Stimulated activated naive CD8-positive, alpha-beta T cell treated with anti-CD3 and anti-CD28 coated beads, Interleukin-15, Interleukin-2, amounts not matched to agents 100 U/mL and 50 U/mL, for 24 hours (primary cell): ENCODE results near the gene CACNA1B.
"Not testable (repeated sequence)": the region's sequence is repeated elsewhere in the genome, so short reads cannot be mapped to it uniquely, and the experiment has no call there.

ENCODE experiments used
- ATAC-seq: fragments of 150-1000 bp; cut with Tn5 transposase; one replicate; pipeline ENCODE4 v1.10.0; 2021
- DNase-seq: peaks from one replicate; pipeline ENCODE4 v3.0.0; 2021

The CACNA1B gene

DNA sequence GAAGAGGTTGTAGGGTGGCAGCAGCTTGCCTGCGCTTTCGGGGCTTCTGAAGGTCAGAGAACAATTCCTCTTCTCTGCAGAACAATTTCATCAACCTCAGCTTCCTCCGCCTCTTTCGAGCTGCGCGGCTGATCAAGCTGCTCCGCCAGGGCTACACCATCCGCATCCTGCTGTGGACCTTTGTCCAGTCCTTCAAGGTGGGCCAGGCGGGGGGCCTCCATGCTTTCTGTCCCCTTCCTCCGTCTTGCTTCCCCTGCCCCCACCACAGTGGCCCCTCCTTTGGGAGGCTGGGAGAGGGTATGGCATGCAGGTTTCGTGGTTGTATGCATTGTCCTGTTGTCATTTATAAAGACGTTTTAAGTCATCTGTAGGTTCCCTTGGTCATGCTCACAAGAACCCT, 195.8 kb downstream of the CACNA1B start:
- DNase-seq (no peak), ATAC-seq (no peak)

DNA sequence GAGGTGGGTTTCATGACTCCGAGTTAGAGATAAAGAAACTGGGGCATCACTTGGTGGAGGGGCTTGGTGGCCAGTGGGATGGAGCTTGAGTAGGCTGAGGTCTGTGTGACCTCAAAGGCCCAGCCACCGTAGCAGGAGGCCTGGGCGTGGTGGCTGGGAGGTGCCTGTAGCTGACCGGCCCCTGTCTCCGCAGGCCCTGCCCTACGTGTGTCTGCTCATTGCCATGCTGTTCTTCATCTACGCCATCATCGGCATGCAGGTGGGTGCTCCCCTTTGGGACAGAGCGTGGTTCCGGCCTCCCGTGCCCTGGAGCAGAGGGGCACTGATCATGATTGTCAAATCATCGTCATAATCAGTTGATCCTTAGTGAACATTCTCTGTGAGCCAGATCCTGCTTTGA, 196.2 kb downstream of the CACNA1B start:
- ATAC-seq = no peak
- DNase-seq = no peak

DNA sequence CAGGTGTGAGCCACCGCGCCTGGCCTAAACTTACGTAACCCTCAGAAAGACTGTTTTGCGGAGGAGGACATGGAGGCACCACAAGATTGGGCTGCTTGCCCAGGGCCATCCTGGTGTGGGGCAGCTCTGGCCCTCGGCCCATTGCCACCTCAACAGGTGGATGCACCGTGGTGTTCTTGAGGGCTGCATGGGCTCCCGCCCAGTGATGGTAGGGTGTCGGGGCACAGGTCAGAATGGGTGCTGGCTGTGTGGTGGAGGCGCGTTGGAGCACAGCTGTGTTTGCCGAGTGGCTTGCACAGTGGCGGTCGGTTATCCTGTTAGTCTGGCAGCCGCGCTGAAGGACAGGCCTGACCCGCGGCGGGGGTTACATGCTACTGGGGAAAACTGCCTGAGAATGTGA, 196.9 kb downstream of the CACNA1B start:
- DNase-seq (no peak), ATAC-seq (no peak)

DNA sequence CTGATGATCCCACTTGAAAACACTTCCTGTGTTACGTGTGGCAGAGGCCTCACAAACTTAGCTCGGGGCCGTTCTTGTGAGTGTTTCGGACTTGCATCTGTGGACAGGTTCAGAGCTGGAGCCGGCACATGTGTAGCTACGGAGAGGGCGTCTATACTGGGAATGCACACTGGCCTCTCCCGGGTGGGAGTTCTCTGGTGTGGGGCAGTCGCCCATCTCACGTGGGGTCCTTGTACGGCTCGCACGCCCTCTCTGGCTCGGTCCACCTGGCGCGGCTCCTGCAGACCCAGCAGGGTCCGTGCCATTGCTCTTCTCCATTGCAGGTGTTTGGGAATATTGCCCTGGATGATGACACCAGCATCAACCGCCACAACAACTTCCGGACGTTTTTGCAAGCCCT, 197.9 kb downstream of the CACNA1B start:
- ATAC-seq (no peak), DNase-seq (no peak)

DNA sequence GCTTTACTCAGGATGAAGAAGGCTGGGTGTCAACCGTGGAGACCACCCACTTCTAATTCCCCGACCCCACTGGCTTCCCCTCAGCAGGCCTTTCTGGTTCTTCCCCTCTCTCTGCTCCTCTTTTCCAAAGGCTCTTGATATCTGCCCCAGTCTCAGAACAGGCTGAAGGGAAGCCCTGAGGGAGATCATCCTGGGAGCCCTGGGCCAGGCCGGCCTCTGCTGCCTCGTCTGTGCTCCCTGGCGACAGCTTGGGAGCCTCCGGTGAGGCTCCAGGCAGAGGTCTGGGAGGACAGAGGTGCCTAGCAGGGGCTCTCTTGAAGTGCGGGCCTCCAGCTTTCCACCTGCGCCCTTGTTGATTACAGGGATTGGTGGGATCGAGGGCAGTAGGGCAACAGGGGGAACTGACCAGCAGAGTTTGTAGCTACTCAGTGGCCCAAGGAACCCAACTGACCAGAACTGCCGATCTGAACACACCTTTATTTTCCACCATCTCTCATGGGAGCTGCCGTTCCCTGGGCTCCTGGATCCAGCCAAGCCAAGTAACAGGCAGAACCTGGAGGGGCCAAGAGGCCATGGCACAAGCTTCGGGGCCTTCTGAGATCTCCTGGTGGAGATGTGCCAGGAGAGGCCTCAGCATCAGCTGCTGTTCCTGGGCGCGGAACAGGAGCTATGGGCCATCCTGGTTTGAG, 198.5 kb downstream of the CACNA1B start:
- ATAC-seq (no peak), DNase-seq (no peak)

DNA sequence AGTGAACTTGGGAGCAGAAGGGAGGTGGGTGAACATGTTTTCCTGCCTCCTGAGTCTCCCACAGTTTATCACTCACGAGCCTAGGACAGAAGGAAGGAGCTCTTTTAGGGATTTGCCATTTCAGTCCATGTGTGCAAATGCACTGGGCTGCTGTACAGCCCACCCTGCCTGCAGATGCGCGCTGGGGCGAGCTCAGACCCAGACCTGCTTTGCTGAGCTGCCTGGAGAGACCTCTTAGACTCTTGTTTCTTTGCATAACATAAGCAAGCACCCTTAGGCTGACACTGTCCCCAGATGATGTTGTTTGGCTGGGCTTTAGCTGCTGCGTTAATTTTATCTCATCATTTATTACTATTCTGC, 199.0 kb downstream of the CACNA1B start:
- ATAC-seq = no peak
- DNase-seq = no peak

DNA sequence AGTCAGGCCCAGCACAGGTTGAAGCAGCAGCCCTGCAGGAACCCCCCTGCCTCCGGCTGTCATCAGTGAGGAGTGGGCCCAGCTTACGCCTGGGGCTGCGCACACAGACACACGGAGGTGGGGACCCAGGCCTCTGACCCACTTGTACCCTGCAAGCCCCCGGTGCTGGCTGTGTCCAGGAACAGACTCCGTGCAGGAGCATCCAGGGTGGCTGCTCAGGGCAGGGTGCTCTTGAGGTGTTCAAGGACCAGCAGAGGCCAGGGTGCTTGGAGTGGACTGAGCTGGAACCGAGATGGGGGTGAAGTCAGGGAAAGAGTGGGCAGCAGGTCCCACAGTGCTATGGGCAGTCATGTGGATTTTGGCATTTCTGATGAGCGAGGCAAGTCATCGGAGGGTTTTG, 199.5 kb downstream of the CACNA1B start:
- no peak for ATAC-seq
- no peak for DNase-seq

DNA sequence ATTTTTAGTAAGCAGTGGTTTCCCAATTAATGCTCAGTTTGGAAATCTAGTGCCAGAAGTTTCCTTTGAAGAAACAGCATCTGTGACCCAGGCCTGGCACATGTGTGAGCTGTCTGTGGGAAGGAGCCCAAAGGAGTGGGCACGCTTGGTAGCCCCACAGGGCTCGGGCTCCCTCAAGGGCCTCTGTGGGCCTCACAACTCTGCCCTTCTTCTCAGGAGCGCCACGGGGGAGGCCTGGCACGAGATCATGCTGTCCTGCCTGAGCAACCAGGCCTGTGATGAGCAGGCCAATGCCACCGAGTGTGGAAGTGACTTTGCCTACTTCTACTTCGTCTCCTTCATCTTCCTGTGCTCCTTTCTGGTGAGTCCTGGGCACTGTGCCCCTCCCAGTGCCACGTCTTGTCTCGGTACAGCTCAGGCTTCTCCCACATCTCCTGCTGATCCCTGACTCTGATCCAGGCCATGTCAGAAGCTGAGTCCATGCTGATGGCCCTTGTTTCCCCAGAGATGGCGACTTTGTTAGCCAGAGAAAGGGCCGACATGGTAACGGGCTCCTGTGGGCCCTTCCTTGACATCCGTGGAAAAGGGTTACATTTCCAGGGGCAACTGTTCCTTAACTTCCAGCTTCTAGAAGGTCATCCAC, 200.4 kb downstream of the CACNA1B start:
- ATAC-seq = no peak
- DNase-seq = no peak

DNA sequence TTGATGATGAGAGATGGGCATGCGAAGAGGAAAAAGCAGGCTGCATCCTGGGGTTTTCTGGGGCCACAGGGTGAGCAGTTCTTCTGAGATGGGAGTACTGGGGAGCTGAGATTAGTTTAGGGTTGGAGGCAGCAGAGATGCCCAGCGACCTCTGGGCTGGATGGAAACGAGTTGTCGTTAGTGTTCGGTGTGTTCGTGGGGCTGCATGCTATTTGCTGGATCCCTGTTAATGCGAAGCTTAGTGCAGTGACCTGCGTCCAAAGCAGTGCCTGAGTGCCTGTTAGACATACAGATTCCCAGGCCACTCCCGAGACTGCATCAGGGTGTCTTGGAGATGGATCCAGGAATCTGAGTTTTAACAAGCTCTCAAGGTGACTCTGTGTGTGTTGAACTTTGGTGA, 201.3 kb downstream of the CACNA1B start:
- no peak for DNase-seq

DNA sequence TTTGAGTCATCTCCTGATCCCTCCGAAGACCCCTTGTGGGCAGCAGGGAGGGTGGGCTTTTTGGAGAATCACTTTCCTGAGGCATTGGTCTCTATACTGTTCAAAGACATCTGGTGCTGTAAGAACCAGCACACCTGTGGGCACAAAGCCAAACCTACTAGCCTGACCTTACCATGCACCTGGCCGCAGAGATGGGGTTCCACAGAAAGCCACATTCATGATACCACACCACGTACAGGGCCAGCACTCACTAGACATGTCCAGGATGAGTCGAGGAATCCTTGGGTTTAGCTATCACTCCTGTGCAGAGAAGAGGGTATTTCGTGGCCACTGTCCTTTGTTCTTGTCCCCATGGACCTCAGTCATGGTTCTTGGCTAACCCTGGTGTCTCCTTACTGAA, 203.4 kb downstream of the CACNA1B start:
- ATAC-seq (no peak), DNase-seq (no peak)

More for the DNA sequence above, 201.3 kb downstream of the CACNA1B start:
- ATAC-seq = no peak

DNA sequence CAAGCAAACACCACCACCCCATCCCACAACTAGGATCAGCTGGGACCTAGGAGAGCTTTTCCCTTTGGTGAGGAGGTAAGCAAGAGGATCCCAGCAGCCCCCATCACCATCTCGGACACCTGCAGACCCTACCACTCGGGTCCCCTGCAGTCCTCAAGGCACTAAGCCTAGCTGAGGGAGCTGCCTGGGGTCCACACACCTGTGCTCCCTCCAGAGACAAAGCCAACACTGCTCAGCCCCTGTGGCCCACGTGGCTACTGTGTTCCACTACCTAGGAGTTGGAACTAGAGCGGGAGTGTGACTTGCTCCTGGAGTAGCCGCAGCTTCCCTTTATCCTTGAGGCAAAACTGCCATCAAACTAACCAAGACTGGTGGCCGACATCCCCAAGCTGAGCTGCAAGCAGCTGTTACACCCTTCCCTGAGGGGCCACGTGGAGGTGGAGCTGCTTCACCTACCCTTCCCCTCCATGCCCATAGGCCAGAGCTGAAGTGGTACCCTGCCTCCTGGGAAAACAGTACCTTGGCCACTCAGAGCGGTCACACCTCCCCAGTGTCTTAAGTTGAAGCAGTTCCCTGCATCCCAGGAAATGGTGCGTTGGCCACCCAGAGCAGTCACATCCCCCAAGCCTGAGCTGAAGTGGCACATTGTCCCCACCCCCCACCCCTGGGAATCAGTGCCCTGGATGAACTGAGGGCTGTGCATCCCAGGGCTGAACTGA, 205.5 kb downstream of the CACNA1B start:
- DNase-seq (no peak), ATAC-seq (no peak)

DNA sequence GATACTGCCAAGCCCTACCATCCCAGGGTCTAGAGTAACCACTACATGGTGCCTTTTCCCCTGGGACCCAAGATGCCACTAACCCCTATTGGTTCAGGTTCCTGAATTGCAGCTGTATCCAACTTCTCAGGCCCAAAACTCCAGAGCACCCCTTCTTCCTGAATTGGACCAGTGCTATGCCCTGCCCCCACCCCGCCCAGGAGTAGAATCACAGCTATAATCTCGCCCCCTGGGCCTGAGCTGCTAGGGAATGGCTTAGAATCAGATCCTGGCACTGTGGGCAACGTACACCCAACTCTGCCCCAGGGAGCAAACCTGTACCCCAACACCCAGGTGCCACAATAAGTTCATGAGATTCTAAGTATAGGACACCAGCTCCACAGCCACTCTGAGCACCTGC, 206.3 kb downstream of the CACNA1B start:
- no peak for ATAC-seq
- no peak for DNase-seq

DNA sequence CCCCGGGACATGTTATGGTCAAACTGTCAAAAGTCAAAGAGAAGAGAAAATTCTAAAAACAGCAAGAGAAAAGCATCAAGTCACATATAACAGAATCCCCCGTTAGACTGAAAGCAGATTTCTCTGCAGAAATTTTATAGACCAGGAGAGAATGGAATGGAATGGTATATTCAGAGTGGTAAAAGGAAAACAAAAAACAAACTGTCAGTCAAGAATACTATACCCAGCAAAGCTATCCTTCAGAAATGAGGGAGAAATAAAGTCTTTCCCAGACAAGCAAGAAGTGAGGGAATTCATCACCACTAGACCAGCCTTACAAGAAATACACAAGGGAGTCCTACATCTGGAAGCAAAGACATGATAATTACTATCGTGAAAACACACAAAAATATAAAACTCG, 208.0 kb downstream of the CACNA1B start:
- DNase-seq (no peak), ATAC-seq (no peak)

DNA sequence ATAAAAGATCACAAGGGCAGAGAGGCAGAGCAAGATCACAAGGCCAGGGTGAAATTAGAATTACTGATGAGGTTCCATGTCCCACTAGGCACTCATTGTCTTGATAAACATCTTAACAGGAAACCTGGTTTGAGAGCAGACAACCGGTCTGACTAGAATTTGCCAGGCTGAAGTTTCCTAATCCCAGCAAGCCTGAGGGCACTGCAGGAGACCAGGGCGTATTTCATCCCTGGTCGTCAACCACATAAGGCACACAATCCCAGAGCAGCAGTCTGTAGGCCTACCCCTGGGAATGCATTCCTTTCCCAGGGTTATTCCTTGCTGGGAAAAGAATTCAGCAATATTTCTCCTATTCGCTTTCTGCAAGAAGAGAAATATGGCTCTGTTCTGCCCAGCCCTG, 214.5 kb downstream of the CACNA1B start:
- not testable (repeated sequence) for ATAC-seq, DNase-seq

DNA sequence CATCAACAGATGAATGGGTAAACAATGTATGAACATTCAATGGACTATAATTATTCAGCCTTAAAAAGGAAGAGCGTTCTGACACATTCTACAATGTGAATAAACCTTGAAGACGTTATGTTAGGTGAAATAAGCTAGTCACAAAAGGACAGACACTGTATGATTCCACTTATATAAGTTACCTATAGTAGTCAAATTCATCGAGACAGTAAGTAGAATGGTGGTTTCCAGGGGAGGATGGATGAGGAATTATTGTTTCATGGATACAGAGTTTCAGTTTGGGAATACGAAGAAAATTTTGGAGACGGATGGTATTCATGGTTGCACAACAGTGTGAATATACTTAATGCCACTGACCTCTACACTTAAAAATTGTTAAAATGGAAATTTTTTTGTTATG, 216.4 kb downstream of the CACNA1B start:
- DNase-seq (no peak), ATAC-seq (no peak)

DNA sequence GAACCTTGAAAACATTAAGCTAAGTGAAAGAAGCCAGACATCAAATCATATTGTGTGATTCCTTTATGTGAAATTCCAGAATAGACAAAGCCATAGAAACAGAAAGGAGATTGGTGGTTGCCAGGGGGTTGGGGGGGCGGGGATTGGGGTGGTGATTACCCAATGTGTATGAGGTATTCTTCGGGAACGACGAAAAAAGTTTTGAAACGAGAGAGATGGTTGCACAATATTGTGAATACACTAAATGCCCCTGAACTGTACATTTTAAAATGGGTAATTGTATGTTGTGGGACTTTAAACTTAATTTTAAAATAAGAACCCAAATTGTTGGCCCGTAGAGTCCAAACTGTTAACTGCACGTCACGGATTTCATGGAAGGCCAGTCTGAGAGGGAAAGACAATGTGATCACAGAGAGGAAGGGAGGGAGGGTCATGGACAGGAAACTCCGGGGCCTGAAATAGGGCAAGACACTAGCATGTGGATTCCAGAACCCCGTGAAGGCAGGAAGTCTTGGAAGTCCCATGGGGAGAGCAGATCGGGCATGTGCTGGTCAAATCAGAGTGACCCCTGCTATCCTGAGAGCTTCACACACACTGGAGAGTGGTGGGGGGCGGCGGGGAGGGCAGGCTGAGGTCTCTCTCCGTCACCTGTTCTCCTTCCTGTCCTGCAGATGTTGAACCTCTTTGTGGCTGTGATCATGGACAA, 218.4 kb downstream of the CACNA1B start:
- DNase-seq (no peak), ATAC-seq (no peak)

DNA sequence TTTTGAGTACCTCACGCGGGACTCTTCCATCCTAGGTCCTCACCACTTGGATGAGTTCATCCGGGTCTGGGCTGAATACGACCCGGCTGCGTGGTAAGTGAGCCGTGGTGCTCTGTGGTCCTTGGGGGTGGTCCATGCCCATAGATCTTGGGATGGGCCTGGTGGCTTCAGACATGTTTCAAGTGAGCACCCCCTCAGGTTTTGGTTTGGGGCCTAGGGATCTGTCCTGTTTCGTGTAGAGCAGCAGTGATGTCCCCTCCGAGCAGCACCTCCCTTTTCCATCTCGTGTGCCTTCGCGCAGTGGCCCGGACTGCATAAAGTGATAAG, 218.9 kb downstream of the CACNA1B start:
- ATAC-seq = no peak
- no peak for DNase-seq

DNA sequence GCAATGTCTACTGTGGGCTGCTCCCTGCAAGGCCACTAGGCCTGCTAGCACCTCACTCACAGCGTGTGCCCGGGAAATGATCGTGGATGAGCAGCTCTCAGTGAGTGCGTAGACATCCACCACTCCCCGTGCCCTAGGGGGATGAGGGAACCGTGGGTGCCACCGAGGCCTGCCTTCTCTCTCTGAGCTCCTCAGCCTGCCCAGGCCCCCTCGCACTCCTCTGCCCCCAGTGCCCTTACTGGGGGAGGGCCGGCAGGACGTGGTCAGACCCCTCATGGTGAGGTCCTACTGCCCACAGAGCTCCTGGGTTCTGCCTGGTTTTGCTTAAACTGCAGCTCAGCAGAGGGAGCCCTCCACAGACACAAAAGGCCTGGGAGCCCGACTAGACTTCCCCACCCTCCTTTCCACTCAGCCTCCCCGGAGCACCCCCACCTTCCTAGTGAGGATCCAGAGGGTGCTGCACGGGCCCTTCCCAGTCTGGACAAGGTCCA, 220.0 kb downstream of the CACNA1B start:
- no peak for DNase-seq
- ATAC-seq = no peak

DNA sequence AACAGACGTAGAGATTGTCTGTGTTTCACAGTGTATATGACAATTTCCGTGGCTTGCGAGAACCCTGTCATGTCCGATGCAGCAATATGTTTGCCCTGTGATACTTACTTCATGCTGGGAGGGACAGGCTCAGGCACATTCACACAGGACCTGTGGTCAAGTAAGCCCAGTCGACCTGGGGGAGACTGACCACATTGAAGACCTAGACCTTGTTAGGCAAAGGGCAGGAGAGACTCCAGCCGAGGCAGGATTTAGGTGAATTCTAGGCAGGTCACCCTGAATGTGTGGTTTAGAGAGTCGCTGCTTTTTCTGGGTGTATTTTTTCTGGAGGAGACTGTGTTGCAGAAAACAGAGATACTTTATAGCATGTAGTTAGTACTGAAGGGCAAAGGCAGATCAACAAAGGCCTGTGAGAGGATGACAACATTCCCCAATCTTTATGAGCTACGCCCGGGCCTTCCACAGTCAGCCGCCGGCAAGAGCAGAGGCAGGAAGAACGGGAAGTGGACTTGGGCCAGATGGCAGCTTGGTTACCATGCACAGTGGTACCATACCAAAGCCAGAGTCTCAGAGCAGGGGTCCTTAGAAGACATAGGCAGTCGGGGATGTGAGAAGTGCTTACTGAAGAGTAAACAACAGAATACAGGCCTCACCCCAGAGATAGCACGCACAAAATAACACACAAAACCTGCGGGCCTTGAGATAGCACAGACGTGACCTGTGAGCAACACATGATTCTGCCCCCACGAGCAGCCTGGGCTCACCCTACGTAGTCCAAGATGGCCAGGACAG, 220.7 kb downstream of the CACNA1B start:
- DNase-seq (no peak), ATAC-seq (no peak)

DNA sequence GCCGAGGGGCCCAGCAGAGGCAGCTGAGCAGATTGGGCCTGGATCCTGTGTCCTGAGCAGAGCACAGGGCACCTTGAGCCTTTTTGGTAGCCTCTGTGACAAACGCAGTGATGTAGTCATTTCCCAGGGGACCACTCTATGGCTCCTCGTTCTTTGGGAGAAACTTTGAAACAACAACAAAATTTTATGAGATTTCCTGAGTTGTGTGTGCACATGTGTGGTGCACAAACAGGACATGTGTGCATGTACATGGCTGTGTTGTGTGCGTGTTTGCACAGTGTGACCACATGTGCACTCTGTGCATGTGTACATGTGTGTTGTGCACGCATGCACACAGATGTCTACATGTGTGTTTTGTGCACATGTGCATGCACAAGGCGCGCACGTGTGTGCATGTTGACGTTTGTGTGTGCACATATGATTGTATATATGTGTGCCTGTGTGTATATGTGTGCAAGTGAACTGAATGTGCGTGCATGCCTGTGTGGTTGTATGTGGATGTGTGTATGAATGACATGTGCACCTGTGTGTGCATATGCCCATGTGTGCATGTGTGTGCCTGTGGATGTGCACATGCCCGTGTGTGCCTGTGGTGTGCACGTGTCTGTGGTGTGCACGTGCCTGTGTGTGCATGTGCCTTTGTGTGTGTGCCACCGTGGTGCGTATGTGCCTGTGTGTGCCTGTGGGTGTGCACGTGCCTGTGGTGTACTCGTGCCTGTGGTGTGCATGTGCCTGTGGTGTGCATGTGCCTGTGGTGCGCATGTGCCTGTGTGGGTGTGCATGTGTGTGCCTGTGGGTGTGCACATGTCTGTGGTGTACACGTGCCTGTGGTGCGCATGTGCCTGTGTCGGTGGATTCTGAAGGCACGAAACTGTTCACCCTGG, 221.6 kb downstream of the CACNA1B start:
- DNase-seq (no peak), ATAC-seq (no peak)
